ENCODE measurements around the gene EIF2AK2.

DNA sequence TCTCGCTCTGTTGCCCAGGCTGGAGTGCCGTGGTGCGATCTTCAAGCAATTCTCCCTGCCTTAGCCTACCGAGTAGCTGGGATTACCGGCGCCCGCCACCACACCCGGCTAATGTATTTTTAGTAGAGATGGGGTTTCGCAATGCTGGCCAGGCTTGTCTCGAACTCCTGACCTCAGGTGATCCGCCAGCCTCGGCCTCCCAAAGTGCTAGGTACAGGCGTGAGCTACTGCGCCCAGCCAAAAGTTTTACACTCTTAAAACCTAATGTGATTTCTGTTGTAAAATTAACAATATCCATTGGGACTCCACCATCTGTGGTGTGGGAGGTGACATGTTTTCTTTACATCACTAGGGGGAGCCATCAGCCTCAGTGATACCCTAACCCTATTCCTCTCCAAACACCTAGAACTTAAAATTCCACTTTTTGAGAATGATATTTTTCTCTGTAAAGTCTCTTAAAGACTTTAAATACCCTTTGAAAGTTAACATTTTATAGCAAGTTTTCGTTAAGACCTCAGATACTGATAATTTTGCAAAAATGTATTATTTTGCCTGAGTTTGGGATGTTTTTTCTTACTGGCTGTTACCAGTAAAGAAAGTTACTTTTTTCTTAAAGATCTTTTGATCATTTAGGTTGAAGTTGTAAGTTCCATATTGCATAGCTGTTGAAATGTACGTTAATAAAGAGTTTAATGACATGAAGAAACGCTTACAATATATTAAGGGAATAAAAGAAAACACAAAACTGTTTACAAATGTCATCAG is 11.6 kb upstream of the EIF2AK2 start:
- TF ChIP-seq EZH2 (IDR thresholded peaks at IDR 0.05) (no peak), POLR2AphosphoS5 (IDR thresholded peaks at IDR 0.05; ENCODE audit: borderline replicate concordance, low read depth, low read length) (no peak)
